ENCODE data around the gene PPP5C. TPM values are rescaled to one million over a fixed set of nuclear protein-coding genes. Genes with fewer than 3 reads are reported as not detected.

The PPP5C gene
- total RNA-seq, 1 experiment from 2014 or later = 130 TPM

GRCh38 chr19:46407856-46408663 lies 61.2 kb downstream of the PPP5C start:
- TF ChIP-seq CTCF (IDR thresholded peaks at IDR 0.05; ENCODE audit: insufficient read depth in 1 of 2, low read depth in 1 of 2, low read length in 1 of 2, severe bottlenecking in 1 of 2, unreplicated experiment in 1 of 2) = no peak
- no peaks in the 10 kb centered on the region for H3K36me3 ChIP-seq (ENCODE audit: control insufficient read depth, insufficient read depth, low read length)
- Mint-ChIP-seq H3K27ac (ENCODE audit: unreplicated experiment) (no peak overlapping the region), H3K36me3 (ENCODE audit: insufficient read depth, unreplicated experiment) (peaks cover 15% of the 10 kb centered on the region), H3K9me3 (ENCODE audit: unreplicated experiment) (no peaks in the 10 kb centered on the region), H3K4me1 (ENCODE audit: low read depth, unreplicated experiment) (peaks cover 16% of the 10 kb centered on the region), H3K4me3 (ENCODE audit: unreplicated experiment) (no peak overlapping the region), H3K27me3 (ENCODE audit: insufficient read depth, unreplicated experiment) (no peaks in the 10 kb centered on the region)
- no peak overlapping the region for H3K4me3 ChIP-seq (ENCODE audit: low read depth, low read length)
- POLR2A ChIA-PET = no interaction called here
- no peaks in the 10 kb centered on the region for H3K27me3 ChIP-seq (replicated peaks; ENCODE audit: control insufficient read depth, insufficient read depth, low read length)
- DNase-seq = no peak
- H3K9me3 ChIP-seq = no peaks in the 10 kb centered on the region
- no peaks in the 10 kb centered on the region for H3K4me1 ChIP-seq
- BruUV-seq (replicated peaks) = no TSS peak
- intact Hi-C loops (cut with micrococcal nuclease; ENCODE audit: unreplicated experiment) = no loop called here
- CTCF ChIA-PET = interaction anchor here (0.6 kb wide), 1 partner anchor 67 kb away, joined by 7 read pairs; no protein-coding TSS in a partner anchor

GRCh38 chr19:46408664-46409039 lies 61.8 kb downstream of the PPP5C start:
- peaks cover 15% of the 10 kb centered on the region for H3K36me3 Mint-ChIP-seq (ENCODE audit: insufficient read depth, unreplicated experiment)
- H3K27ac Mint-ChIP-seq (ENCODE audit: unreplicated experiment) = no peak overlapping the region
- BruUV-seq (replicated peaks) = no TSS peak
- ChIA-PET POLR2A (no interaction called here), CTCF (no interaction called here)
- no peak overlapping the region for H3K4me3 Mint-ChIP-seq (ENCODE audit: unreplicated experiment)
- Histone ChIP-seq H3K27me3 (replicated peaks; ENCODE audit: control insufficient read depth, insufficient read depth, low read length) (no peaks in the 10 kb centered on the region), H3K9me3 (no peaks in the 10 kb centered on the region), H3K4me1 (no peaks in the 10 kb centered on the region), H3K36me3 (ENCODE audit: control insufficient read depth, insufficient read depth, low read length) (no peaks in the 10 kb centered on the region), H3K4me3 (ENCODE audit: low read depth, low read length) (no peak overlapping the region)
- no peaks in the 10 kb centered on the region for H3K27me3 Mint-ChIP-seq (ENCODE audit: insufficient read depth, unreplicated experiment)
- no peak for TF ChIP-seq CTCF (IDR thresholded peaks at IDR 0.05; ENCODE audit: insufficient read depth in 1 of 2, low read depth in 1 of 2, low read length in 1 of 2, severe bottlenecking in 1 of 2, unreplicated experiment in 1 of 2)
- intact Hi-C loops (cut with micrococcal nuclease; ENCODE audit: unreplicated experiment) = no loop called here
- no peaks in the 10 kb centered on the region for H3K9me3 Mint-ChIP-seq (ENCODE audit: unreplicated experiment)
- no peak for DNase-seq
- H3K4me1 Mint-ChIP-seq (ENCODE audit: low read depth, unreplicated experiment) = peaks cover 16% of the 10 kb centered on the region

GRCh38 chr19:46409191-46409590 lies 62.3 kb downstream of the PPP5C start:
- no peak for DNase-seq
- no TSS peak for BruUV-seq (replicated peaks)
- no peaks in the 10 kb centered on the region for H3K4me1 ChIP-seq

More at GRCh38 chr19:46409191-46409590, 62.3 kb downstream of the PPP5C start:
- no peak for TF ChIP-seq CTCF (IDR thresholded peaks at IDR 0.05; ENCODE audit: insufficient read depth in 1 of 2, low read depth in 1 of 2, low read length in 1 of 2, severe bottlenecking in 1 of 2, unreplicated experiment in 1 of 2)
- Mint-ChIP-seq H3K4me3 (ENCODE audit: unreplicated experiment) (no peak overlapping the region), H3K4me1 (ENCODE audit: low read depth, unreplicated experiment) (peaks cover 16% of the 10 kb centered on the region), H3K9me3 (ENCODE audit: unreplicated experiment) (no peaks in the 10 kb centered on the region), H3K27ac (ENCODE audit: unreplicated experiment) (no peak overlapping the region), H3K27me3 (ENCODE audit: insufficient read depth, unreplicated experiment) (no peaks in the 10 kb centered on the region), H3K36me3 (ENCODE audit: insufficient read depth, unreplicated experiment) (peaks cover 12% of the 10 kb centered on the region)
- CTCF ChIA-PET = no interaction called here
- Histone ChIP-seq H3K4me3 (ENCODE audit: low read depth, low read length) (no peak overlapping the region), H3K9me3 (no peaks in the 10 kb centered on the region), H3K27me3 (replicated peaks; ENCODE audit: control insufficient read depth, insufficient read depth, low read length) (no peaks in the 10 kb centered on the region), H3K36me3 (ENCODE audit: control insufficient read depth, insufficient read depth, low read length) (no peaks in the 10 kb centered on the region)
- POLR2A ChIA-PET = no interaction called here
- intact Hi-C loops (cut with micrococcal nuclease; ENCODE audit: unreplicated experiment) = no loop called here
